ENCODE measurements around the gene PRKCB.
A peak's percentile ranks its signal among the peaks of the same experiment; 100 is the strongest.
"Not testable (repeated sequence)": the region's sequence is repeated elsewhere in the genome, so short reads cannot be mapped to it uniquely, and the experiment has no call there.

The PRKCB gene

GRCh38 chr16:24015923-24016322 lies 180.1 kb downstream of the PRKCB start:
- no peaks in the 10 kb centered on the region for H3K27me3 Mint-ChIP-seq
- no peak overlapping the region for H3K27ac Mint-ChIP-seq
- DNase-seq (no peak), ATAC-seq (replicated peaks) (no peak)
- H3K4me3 Mint-ChIP-seq, result no peak overlapping the region
- H3K36me3 Mint-ChIP-seq, result peaks cover 20 to 36% of the 10 kb centered on the region in 2 donors
- H3K9me3 Mint-ChIP-seq, result no peaks in the 10 kb centered on the region
- peaks cover 52 to 84% of the 10 kb centered on the region in 2 donors for H3K4me1 Mint-ChIP-seq

DNA sequence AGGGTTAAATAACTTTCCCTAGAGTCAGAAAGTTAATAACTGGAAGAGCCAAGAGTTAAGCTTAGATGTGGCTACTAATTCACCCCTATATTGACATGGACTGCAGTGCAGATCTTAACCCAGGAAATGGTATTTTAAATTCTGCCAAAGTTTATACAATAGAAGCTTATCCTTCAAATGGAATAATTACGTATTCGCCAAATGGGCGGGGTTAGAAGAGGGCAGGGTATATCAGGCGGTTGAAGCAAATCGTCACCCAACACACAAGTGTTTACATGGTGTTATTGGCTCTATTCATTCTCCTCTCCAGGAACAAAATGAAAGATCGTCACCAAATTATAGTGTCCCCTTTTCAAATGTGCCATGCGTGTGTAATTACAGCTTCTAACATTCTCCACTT lies 182.7 kb downstream of the PRKCB start:
- Mint-ChIP-seq H3K4me1 (peaks cover 49 to 85% of the 10 kb centered on the region in 2 donors), H3K36me3 (peaks cover 21 to 36% of the 10 kb centered on the region in 2 donors), H3K27me3 (no peaks in the 10 kb centered on the region), H3K9me3 (peaks cover 5% of the 10 kb centered on the region in 2 donors), H3K4me3 (no peak overlapping the region), H3K27ac (peak overlapping the region; percentile 70)
- ATAC-seq (replicated peaks) (no peak), DNase-seq (no peak)

DNA sequence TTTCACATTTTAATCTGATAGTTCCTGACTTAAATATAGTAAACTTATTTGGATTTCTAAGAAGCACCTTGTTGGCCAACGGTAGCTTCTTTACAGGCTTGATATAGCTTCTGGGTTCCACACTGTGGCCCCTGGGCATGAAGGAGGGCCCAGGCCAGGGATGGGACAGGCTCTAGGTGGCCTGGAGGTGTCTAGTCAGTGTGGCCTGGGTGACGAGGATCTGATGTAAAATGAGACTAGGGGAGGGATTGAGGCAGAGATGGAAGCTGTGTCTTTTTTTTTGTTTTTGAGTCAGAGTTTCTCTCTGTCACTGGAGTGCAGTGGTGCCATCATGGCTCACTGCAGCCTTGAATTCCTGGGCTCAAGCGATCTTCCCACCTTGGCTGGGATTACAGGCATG lies 187.0 kb downstream of the PRKCB start:
- peaks cover 50 to 80% of the 10 kb centered on the region in 2 donors for H3K4me1 Mint-ChIP-seq
- ATAC-seq (replicated peaks) (no peak), DNase-seq (no peak)
- H3K9me3 Mint-ChIP-seq, result peaks cover 5% of the 10 kb centered on the region in 2 donors
- H3K27ac Mint-ChIP-seq, result peak overlapping the region; percentile 20
- no peaks in the 10 kb centered on the region for H3K27me3 Mint-ChIP-seq
- peaks cover 25 to 26% of the 10 kb centered on the region in 2 donors for H3K36me3 Mint-ChIP-seq
- no peak overlapping the region for H3K4me3 Mint-ChIP-seq

GRCh38 chr16:24023621-24024020 lies 187.8 kb downstream of the PRKCB start:
- Mint-ChIP-seq H3K27me3 (no peaks in the 10 kb centered on the region), H3K27ac (no peak overlapping the region), H3K4me3 (no peak overlapping the region), H3K36me3 (peaks cover 28 to 29% of the 10 kb centered on the region in 2 donors), H3K9me3 (peaks cover 5% of the 10 kb centered on the region in 2 donors), H3K4me1 (peaks cover 52 to 86% of the 10 kb centered on the region in 2 donors)
- ATAC-seq (replicated peaks), result no peak
- no peak for DNase-seq

GRCh38 chr16:24024971-24025370 lies 189.2 kb downstream of the PRKCB start:
- DNase-seq (no peak), ATAC-seq (replicated peaks) (no peak)
- Mint-ChIP-seq H3K27me3 (no peaks in the 10 kb centered on the region), H3K9me3 (peaks cover 5% of the 10 kb centered on the region in 2 donors), H3K4me1 (peaks cover 41 to 83% of the 10 kb centered on the region in 2 donors), H3K4me3 (no peak overlapping the region), H3K27ac (no peak overlapping the region), H3K36me3 (peaks cover 27 to 28% of the 10 kb centered on the region in 2 donors)

DNA sequence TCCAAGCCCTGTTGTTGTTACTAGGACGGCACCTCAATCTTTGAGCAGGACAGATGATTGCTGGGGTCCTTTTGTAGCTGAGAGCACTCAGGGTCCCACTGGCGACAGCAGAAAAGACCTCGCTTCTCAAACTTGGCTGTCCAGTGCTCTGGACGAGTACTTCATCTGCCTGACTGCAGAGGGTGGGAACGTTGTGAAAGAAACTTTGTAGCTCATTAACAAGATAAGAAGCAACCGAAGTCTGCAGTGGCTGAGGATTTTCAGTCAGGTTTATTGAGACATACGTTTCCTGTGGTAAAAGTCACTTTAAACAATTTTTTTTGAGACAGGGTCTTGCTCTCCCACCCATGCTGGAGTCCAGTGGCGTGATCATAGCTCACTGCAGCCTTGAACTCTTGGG lies 191.7 kb downstream of the PRKCB start:
- Mint-ChIP-seq H3K4me3 (no peak overlapping the region), H3K27ac (no peak overlapping the region), H3K9me3 (no peaks in the 10 kb centered on the region), H3K27me3 (no peaks in the 10 kb centered on the region), H3K36me3 (peaks cover 25 to 29% of the 10 kb centered on the region in 2 donors), H3K4me1 (peaks cover 33 to 75% of the 10 kb centered on the region in 2 donors)
- no peak for DNase-seq
- no peak for ATAC-seq (replicated peaks)

- peak overlapping the region; percentile 56 for H3K27ac Mint-ChIP-seq
- not testable (repeated sequence) for H3K4me3 Mint-ChIP-seq; H3K9me3 Mint-ChIP-seq; ATAC-seq (replicated peaks); H3K27me3 Mint-ChIP-seq; DNase-seq
- H3K36me3 Mint-ChIP-seq, result peaks cover 36 to 43% of the 10 kb centered on the region in 2 donors
- peaks cover 34 to 68% of the 10 kb centered on the region in 2 donors for H3K4me1 Mint-ChIP-seq
These were observed 194.1 kb downstream of the PRKCB start for GRCh38 chr16:24029841-24030240.

GRCh38 chr16:24035127-24035842 lies 199.5 kb downstream of the PRKCB start:
- Mint-ChIP-seq H3K9me3 (peaks cover 1 to 5% of the 10 kb centered on the region in 2 donors), H3K36me3 (peaks cover 33 to 48% of the 10 kb centered on the region in 2 donors), H3K4me1 (peaks cover 30 to 49% of the 10 kb centered on the region in 2 donors), H3K4me3 (peak overlapping the region in 1 of 2 donors; percentile 34), H3K27ac (peak overlapping the region; percentile 38), H3K27me3 (no peaks in the 10 kb centered on the region)
- ATAC-seq (replicated peaks) (peak; percentile 62 to 75), DNase-seq (no peak)

DNA sequence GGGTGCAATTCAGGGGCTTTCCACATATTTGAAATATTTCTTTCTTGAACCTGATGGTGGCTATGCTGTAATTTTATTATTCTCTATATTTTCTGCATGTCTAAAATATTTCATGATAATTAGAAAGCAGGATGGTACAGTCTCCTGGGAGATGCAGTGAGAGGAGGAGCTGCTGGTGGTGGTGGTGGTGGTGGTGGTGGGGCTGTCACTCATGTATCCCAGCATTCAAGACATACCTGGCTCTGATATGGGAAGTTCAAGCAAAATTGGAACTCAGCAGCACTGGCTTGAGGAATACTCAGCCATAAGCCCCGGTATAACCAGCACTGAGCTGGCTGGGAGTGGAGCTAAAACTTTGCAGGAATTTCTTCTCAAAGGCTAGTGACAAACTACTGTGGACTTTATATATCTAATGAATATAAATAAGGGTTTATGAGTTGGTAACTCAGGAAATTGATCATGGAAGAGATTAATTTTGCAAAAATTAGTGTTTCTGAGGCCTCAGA lies 200.3 kb downstream of the PRKCB start:
- H3K4me3 Mint-ChIP-seq, result no peak overlapping the region
- H3K27ac Mint-ChIP-seq, result no peak overlapping the region
- H3K36me3 Mint-ChIP-seq, result peaks cover 33 to 50% of the 10 kb centered on the region in 2 donors
- peaks cover 30 to 47% of the 10 kb centered on the region in 2 donors for H3K4me1 Mint-ChIP-seq
- H3K9me3 Mint-ChIP-seq, result peaks cover 1 to 5% of the 10 kb centered on the region in 2 donors
- H3K27me3 Mint-ChIP-seq, result no peaks in the 10 kb centered on the region
- ATAC-seq (replicated peaks), result no peak
- no peak for DNase-seq

- ATAC-seq (replicated peaks), result peak; percentile 49 to 58
- Mint-ChIP-seq H3K27ac (peak overlapping the region; percentile 70), H3K4me3 (peak overlapping the region in 1 of 2 donors; percentile 35), H3K9me3 (peaks cover 1 to 5% of the 10 kb centered on the region in 2 donors), H3K27me3 (no peaks in the 10 kb centered on the region), H3K4me1 (peaks cover 30 to 48% of the 10 kb centered on the region in 2 donors), H3K36me3 (peaks cover 30 to 51% of the 10 kb centered on the region in 2 donors)
- DNase-seq, result peak; percentile 43
These were observed 200.8 kb downstream of the PRKCB start for GRCh38 chr16:24036614-24037013.

- H3K27ac Mint-ChIP-seq, result no peak overlapping the region
- no peaks in the 10 kb centered on the region for H3K27me3 Mint-ChIP-seq
- H3K36me3 Mint-ChIP-seq, result peaks cover 24 to 46% of the 10 kb centered on the region in 2 donors
- H3K9me3 Mint-ChIP-seq, result peaks cover 1 to 5% of the 10 kb centered on the region in 2 donors
- H3K4me1 Mint-ChIP-seq, result peaks cover 27 to 50% of the 10 kb centered on the region in 2 donors
- DNase-seq (no peak), ATAC-seq (replicated peaks) (no peak)
- no peak overlapping the region for H3K4me3 Mint-ChIP-seq
These were observed 201.6 kb downstream of the PRKCB start for GRCh38 chr16:24037335-24037734.

GRCh38 chr16:24041834-24042631 lies 206.2 kb downstream of the PRKCB start:
- ATAC-seq (replicated peaks), result peak; percentile 100
- Mint-ChIP-seq H3K27ac (peak overlapping the region; percentile 31), H3K4me3 (no peak overlapping the region), H3K27me3 (no peaks in the 10 kb centered on the region), H3K36me3 (peaks cover 20 to 34% of the 10 kb centered on the region in 2 donors), H3K9me3 (no peaks in the 10 kb centered on the region), H3K4me1 (peaks cover 6 to 28% of the 10 kb centered on the region in 2 donors)
- peak; percentile 75 for DNase-seq

- ATAC-seq (replicated peaks) (no peak), DNase-seq (no peak)
- H3K36me3 Mint-ChIP-seq, result peaks cover 22 to 32% of the 10 kb centered on the region in 2 donors
- no peak overlapping the region for H3K27ac Mint-ChIP-seq
- peaks cover 10 to 28% of the 10 kb centered on the region in 2 donors for H3K4me1 Mint-ChIP-seq
- H3K4me3 Mint-ChIP-seq, result no peak overlapping the region
- H3K27me3 Mint-ChIP-seq, result no peaks in the 10 kb centered on the region
- no peaks in the 10 kb centered on the region for H3K9me3 Mint-ChIP-seq
These were observed 208.7 kb downstream of the PRKCB start for GRCh38 chr16:24044467-24044866.

- ATAC-seq (replicated peaks) (no peak), DNase-seq (no peak)
- H3K4me1 Mint-ChIP-seq, result peaks cover 10 to 28% of the 10 kb centered on the region in 2 donors
- peak overlapping the region; percentile 15 for H3K27ac Mint-ChIP-seq
- H3K4me3 Mint-ChIP-seq, result no peak overlapping the region
- no peaks in the 10 kb centered on the region for H3K9me3 Mint-ChIP-seq
- H3K36me3 Mint-ChIP-seq, result peaks cover 29 to 38% of the 10 kb centered on the region in 2 donors
- no peaks in the 10 kb centered on the region for H3K27me3 Mint-ChIP-seq
These were observed 209.9 kb downstream of the PRKCB start for GRCh38 chr16:24045641-24046040.

Measured in stimulated activated naive B cell treated with anti-CD40 and anti-IgM and Interleukin-4, amounts not matched to agents 10 μg/mL and 1 μg/mL and 100 μg/mL, for 72 hours (primary cell).